Measurements from ENCODE around the gene KLRC3. TPM values are rescaled to one million over a fixed set of nuclear protein-coding genes. Genes with fewer than 3 reads are reported as not detected.

The KLRC3 gene
- total RNA-seq, 1 experiment from 2014 or later, result 0.74 TPM

DNA sequence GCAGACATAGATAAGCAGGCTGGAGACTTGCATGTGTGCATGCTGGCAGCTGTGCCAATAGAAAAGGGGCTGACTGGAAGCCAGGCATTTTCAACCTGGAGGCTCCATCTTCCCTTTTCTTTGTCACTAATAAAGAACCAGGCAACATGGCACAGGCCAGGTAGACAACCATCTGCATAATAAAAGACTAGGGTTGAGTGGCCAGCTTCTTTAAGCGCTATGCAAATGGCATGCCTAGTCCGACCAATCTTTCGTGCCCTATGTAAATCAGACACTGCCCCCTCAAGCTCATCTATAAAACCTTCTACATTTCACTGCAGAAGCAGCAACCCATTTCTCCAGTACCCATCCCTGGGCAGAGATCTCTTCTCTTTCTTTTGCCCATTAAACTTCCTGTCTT lies 37.4 kb upstream of the KLRC3 start:
- no peak for TF ChIP-seq REST (IDR thresholded peaks at IDR 0.05; ENCODE audit: insufficient read depth in 1 of 2, low read depth in 2 of 2, low read length in 1 of 2)
- no peak for TF ChIP-seq SIN3A (IDR thresholded peaks at IDR 0.05; ENCODE audit: borderline replicate concordance, insufficient read depth, low read depth, low read length)
- TF ChIP-seq CTCF (IDR thresholded peaks at IDR 0.05), result no peak
- TF ChIP-seq POLR2AphosphoS5 (IDR thresholded peaks at IDR 0.05; ENCODE audit: low read depth, low read length), result no peak
- no peak for TF ChIP-seq TCF7L2 (IDR thresholded peaks at IDR 0.05; ENCODE audit: low read depth, low read length)
- ChIA-PET CTCF (no interaction called here), POLR2A (no interaction called here)
- ATAC-seq, result no peak
- Histone ChIP-seq H3K36me3 (ENCODE audit: control insufficient read depth, insufficient read depth, low read length) (no peaks in the 10 kb centered on the region), H3K4me3 (ENCODE audit: low read depth in 2 of 2, low read length in 2 of 2) (no peak overlapping the region), H3K27ac (ENCODE audit: low read length) (no peak overlapping the region), H3K27me3 (ENCODE audit: control insufficient read depth, insufficient read depth, low read length) (no peaks in the 10 kb centered on the region), H3K4me1 (ENCODE audit: control insufficient read depth, insufficient read depth, low read length) (no peaks in the 10 kb centered on the region), H3K9me3 (ENCODE audit: control insufficient read depth, insufficient read depth, low read depth, low read length) (peaks cover 3% of the 10 kb centered on the region; the same call in 1 of the 2 replicates)
- intact Hi-C loops (cut with micrococcal nuclease; ENCODE audit: unreplicated experiment) (no loop called here), in situ Hi-C loops (cut with HindIII; ENCODE audit: low pct_unique_long_range_greater_than_20kb, low sequenced_read_pairs) (no loop called here)
- DNase-seq (ENCODE audit: low read depth, low spot score), result no peak
- BruUV-seq (replicated peaks), result no TSS peak

DNA sequence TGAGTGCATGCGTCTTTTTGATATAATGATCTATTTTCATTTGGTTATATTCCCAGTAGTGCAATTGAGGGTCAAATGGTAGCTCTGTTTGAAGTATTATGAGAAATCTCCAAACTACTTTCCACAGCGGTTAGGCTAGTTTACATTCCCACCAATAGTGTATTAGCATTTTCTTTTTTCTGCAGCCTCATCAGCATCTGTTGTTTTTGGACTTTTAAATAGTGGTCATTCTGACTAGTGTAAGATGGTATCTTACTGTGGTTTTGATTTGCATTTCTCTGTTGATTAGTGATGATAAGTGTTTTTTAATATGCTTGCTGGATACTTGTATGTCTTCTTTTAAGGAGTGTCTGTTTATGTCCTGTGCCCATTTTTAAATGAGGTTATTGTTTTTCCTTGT lies 36.5 kb upstream of the KLRC3 start:
- TF ChIP-seq REST (IDR thresholded peaks at IDR 0.05; ENCODE audit: insufficient read depth in 1 of 2, low read depth in 2 of 2, low read length in 1 of 2), result no peak
- no peak for TF ChIP-seq TCF7L2 (IDR thresholded peaks at IDR 0.05; ENCODE audit: low read depth, low read length)
- TF ChIP-seq SIN3A (IDR thresholded peaks at IDR 0.05; ENCODE audit: borderline replicate concordance, insufficient read depth, low read depth, low read length), result no peak
- TF ChIP-seq CTCF (IDR thresholded peaks at IDR 0.05), result no peak
- no peak for TF ChIP-seq POLR2AphosphoS5 (IDR thresholded peaks at IDR 0.05; ENCODE audit: low read depth, low read length)
- ChIA-PET POLR2A (no interaction called here), CTCF (no interaction called here)
- BruUV-seq (replicated peaks), result no TSS peak
- Histone ChIP-seq H3K27me3 (ENCODE audit: control insufficient read depth, insufficient read depth, low read length) (no peaks in the 10 kb centered on the region), H3K4me1 (ENCODE audit: control insufficient read depth, insufficient read depth, low read length) (no peaks in the 10 kb centered on the region), H3K36me3 (ENCODE audit: control insufficient read depth, insufficient read depth, low read length) (no peaks in the 10 kb centered on the region), H3K4me3 (ENCODE audit: low read depth in 2 of 2, low read length in 2 of 2) (no peak overlapping the region), H3K27ac (ENCODE audit: low read length) (no peak overlapping the region), H3K9me3 (ENCODE audit: control insufficient read depth, insufficient read depth, low read depth, low read length) (peaks cover 3% of the 10 kb centered on the region; the same call in 1 of the 2 replicates)
- no peak for ATAC-seq
- in situ Hi-C loops (cut with HindIII; ENCODE audit: low pct_unique_long_range_greater_than_20kb, low sequenced_read_pairs) (no loop called here), intact Hi-C loops (cut with micrococcal nuclease; ENCODE audit: unreplicated experiment) (no loop called here)
- DNase-seq (ENCODE audit: low read depth, low spot score), result no peak

Data from Panc1 (cell line).